Central memory CD8-positive, alpha-beta T cell (primary cell): ENCODE measurements around the gene RAB42.
A peak's percentile ranks its signal among the peaks of the same experiment; 100 is the strongest.
"Not testable (repeated sequence)": the region's sequence is repeated elsewhere in the genome, so short reads cannot be mapped to it uniquely, and the experiment has no call there.

Experiments
- ATAC-seq: fragments of 150-1000 bp; cut with Tn5 transposase; replicated peaks from 2 replicates; pipeline ENCODE4 v1.10.0; 2022; ENCODE audit warnings: mild to moderate bottlenecking, moderate FRiP score, moderate number of reproducible peaks; ENCODE audit not compliant: poor library complexity, severe bottlenecking; ENCODE audit errors: extremely low read depth
- DNase-seq, 2 donors: peaks; one replicate each; pipeline ENCODE4 v3.0.0; 2021; ENCODE audit warnings: low spot score in 2 of 2
- H3K27ac Mint-ChIP-seq: one replicate; pipeline ENCODE4 v1.8.0; 2022; ENCODE audit warnings: low read depth, mild to moderate bottlenecking, moderate library complexity, mixed read lengths
- H3K27me3 Mint-ChIP-seq: one replicate; pipeline ENCODE4 v1.8.0; 2022; ENCODE audit warnings: mixed read lengths
- H3K36me3 Mint-ChIP-seq: one replicate; pipeline ENCODE4 v1.8.0; 2022; ENCODE audit warnings: mild to moderate bottlenecking, moderate library complexity, mixed read lengths; ENCODE audit not compliant: insufficient read depth
- H3K4me1 Mint-ChIP-seq: one replicate; pipeline ENCODE4 v1.8.0; 2022; ENCODE audit warnings: mixed read lengths
- H3K4me3 Mint-ChIP-seq: one replicate; pipeline ENCODE4 v1.8.0; 2022; ENCODE audit warnings: mild to moderate bottlenecking, moderate library complexity, mixed read lengths
- H3K9me3 Mint-ChIP-seq: one replicate; pipeline ENCODE4 v1.8.0; 2022; ENCODE audit warnings: mixed read lengths

The RAB42 gene

DNA sequence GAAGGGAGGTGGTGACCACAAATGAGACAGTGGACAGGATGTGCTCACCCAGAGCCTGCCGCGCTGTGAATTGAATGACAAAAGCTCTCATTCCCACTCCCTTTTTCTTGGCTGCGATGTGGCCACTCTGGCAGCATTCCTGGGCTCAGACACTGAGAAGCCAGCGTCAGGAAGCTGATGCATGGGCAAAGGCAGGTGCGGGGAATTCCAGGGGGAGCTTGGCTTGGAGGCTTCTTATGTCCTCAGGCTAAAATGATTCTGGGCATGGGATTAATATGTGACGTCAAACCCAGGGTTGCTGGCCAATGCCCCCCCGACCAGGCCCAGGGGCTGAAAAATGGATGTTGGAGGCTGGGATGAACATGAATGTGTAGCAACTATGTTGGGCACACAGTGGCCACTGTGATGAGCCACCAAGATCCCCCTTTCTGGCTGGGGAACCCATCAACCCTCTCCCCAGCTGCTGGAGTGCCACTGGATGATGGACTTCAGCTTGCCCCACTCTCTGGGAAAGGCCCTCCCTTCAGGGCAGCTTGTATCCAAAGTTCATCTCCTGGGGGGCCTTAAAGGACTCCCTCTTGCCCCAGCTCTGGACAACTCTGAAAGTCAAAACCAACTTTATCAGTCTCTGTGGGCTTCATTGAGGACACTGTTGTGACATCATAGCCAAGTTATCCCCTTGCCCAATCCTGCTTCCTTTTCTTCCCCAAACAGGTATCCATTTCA is 2.8 kb downstream of the RAB42 start:
- not testable (repeated sequence) for H3K9me3 Mint-ChIP-seq, DNase-seq, ATAC-seq, H3K4me1 Mint-ChIP-seq, H3K36me3 Mint-ChIP-seq, H3K4me3 Mint-ChIP-seq, H3K27ac Mint-ChIP-seq
- H3K27me3 Mint-ChIP-seq = peaks cover 16% of the 10 kb centered on the region

DNA sequence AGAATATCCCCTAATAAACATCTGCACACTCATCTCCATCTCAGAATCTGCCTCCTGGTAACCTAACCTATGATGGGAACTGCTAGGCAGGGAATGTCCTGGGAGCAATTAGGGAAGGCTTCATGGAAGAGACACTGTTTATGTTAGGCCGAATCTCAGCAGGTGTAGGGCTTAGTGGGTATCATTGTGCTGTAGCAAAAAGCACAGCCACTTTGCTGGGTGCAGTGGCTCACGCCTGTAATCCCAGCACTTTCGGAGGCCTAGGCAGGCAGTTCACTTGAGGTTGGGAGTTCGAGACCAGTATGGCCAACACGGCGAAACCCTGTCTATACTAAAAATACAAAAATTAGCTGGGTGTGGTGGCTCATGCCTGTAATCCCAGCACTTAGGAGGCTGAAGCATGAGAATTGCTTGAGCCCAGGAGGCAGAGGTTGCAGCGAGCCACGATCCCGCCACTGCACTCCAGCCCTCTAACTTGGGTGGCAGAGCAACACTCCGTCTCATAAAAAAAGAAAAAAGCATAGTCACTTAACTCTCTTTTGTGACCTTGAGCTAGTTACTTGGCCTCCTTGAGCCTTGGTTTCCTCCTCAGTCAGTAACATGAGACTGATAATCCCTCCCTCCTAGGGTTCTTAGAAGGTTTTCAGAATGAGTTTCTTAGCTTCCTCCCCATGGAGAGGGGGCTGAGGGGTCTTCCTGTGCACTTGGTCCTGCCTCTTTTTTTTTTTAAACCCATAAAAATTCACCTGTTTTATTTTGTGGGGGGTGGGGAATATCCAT is 3.5 kb downstream of the RAB42 start:
- no peak overlapping the region for H3K4me3 Mint-ChIP-seq

GRCh38 chr1:28596276-28596675 is 4.2 kb downstream of the RAB42 start:
- not testable (repeated sequence) for H3K27ac Mint-ChIP-seq, DNase-seq, H3K36me3 Mint-ChIP-seq, H3K4me1 Mint-ChIP-seq, H3K9me3 Mint-ChIP-seq, H3K4me3 Mint-ChIP-seq, ATAC-seq
- peaks cover 16% of the 10 kb centered on the region for H3K27me3 Mint-ChIP-seq

More for the DNA sequence above, 3.5 kb downstream of the RAB42 start:
- H3K36me3 Mint-ChIP-seq = no peaks in the 10 kb centered on the region
- no peaks in the 10 kb centered on the region for H3K9me3 Mint-ChIP-seq
- peaks cover 16% of the 10 kb centered on the region for H3K27me3 Mint-ChIP-seq
- no peak for DNase-seq
- peaks cover 8% of the 10 kb centered on the region for H3K4me1 Mint-ChIP-seq
- ATAC-seq = no peak
- H3K27ac Mint-ChIP-seq = no peak overlapping the region

GRCh38 chr1:28601696-28602095 is 9.6 kb downstream of the RAB42 start:
- peaks cover 22% of the 10 kb centered on the region for H3K36me3 Mint-ChIP-seq
- no peaks in the 10 kb centered on the region for H3K27me3 Mint-ChIP-seq
- H3K4me3 Mint-ChIP-seq = no peak overlapping the region
- H3K27ac Mint-ChIP-seq = no peak overlapping the region
- no peaks in the 10 kb centered on the region for H3K9me3 Mint-ChIP-seq
- no peaks in the 10 kb centered on the region for H3K4me1 Mint-ChIP-seq
- DNase-seq = no peak
- no peak for ATAC-seq

DNA sequence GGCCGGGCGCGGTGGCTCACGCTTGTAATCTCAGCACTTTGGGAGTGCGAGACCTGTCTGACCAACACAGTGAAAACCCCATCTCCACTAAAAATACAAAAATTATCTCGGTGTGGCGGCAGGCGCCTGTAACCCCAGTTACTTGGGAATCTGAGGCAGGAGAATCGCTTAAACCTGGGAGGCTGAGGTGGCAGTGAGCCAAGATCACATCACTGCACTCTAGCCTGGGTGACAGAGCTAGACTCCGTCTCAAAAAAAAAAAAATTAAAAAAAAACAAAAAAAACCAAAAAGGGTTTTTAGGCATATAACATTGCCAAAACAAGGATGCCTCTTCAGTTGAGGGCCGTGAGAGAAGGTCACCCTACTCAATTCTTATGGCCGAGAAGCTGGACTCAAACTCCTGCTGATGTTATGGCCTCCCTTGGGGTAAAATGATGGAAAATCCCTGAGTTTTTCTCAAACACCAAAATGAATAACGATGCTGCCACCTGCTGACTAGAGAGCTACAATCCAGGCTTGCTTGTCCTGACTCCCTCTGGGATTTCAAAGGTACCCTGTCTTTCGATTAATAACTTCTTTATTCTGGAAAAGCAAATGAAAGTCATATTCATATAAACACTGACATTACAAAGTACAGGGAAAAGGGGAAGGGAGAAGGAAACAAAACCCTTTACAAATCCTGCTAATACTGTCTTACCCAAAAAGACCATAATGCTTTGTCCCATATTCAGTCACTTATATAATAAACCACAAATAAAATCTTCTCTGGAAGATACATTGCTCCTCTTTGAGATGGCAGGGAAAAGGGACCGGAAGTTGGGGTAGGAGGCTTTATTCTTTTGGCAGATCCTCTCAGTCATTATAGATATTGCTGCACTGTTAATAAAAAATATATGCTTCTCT is 10.7 kb downstream of the RAB42 start:
- H3K9me3 Mint-ChIP-seq = no peaks in the 10 kb centered on the region
- no peaks in the 10 kb centered on the region for H3K4me1 Mint-ChIP-seq
- ATAC-seq = no peak
- H3K27me3 Mint-ChIP-seq = no peaks in the 10 kb centered on the region
- H3K36me3 Mint-ChIP-seq = peaks cover 25% of the 10 kb centered on the region
- no peak for DNase-seq
- no peak overlapping the region for H3K27ac Mint-ChIP-seq
- no peak overlapping the region for H3K4me3 Mint-ChIP-seq

DNA sequence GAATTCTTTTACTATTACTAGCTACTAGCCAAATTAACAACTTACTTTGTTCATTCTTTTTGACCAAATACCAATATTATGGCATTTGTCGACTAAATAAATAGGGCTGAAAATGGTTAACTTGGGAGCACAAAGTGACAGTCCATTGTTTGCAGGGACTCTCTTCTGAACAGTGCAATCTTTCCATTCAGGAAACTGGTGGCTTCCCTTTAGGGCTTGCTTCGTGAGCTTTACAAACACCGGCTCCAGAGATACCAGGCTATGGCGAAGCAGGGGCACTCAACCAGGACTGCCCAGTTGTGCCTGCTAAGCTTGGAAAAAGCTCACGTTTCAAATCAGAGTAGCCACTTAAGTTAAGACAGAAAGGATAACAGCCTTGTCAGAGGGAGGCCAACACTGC is 12.3 kb downstream of the RAB42 start:
- H3K4me3 Mint-ChIP-seq = no peak overlapping the region
- ATAC-seq (no peak), DNase-seq (no peak)
- H3K9me3 Mint-ChIP-seq = no peaks in the 10 kb centered on the region
- no peaks in the 10 kb centered on the region for H3K4me1 Mint-ChIP-seq
- no peak overlapping the region for H3K27ac Mint-ChIP-seq
- H3K36me3 Mint-ChIP-seq = peaks cover 28% of the 10 kb centered on the region
- no peaks in the 10 kb centered on the region for H3K27me3 Mint-ChIP-seq

DNA sequence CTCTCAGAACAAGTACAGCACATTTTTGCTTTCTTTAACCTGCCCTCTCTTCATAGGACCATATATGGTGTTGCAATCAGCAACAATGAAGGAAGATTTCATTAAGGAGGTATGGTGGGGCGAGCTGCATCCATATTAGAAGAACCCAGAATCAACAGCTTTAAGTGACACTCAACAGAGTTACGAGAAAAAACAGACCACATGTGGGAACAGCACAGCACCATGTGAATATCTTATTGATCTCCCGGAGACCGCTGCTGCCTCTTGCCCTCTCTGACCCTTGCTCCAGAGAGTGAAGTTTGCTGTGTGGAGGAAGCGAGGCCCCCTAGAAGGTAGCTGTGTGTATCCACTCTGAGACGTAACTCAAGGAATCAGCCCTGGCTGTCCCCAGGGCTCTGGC is 12.9 kb downstream of the RAB42 start:
- Mint-ChIP-seq H3K4me3 (no peak overlapping the region), H3K9me3 (no peaks in the 10 kb centered on the region), H3K4me1 (no peaks in the 10 kb centered on the region), H3K27ac (no peak overlapping the region), H3K27me3 (no peaks in the 10 kb centered on the region), H3K36me3 (peaks cover 28% of the 10 kb centered on the region)
- DNase-seq (no peak), ATAC-seq (no peak)

- peaks cover 32% of the 10 kb centered on the region for H3K36me3 Mint-ChIP-seq
- H3K4me3 Mint-ChIP-seq = no peak overlapping the region
Observed at GRCh38 chr1:28606771-28607170, 14.7 kb downstream of the RAB42 start.

GRCh38 chr1:28613175-28613574 is 21.1 kb downstream of the RAB42 start:
- no peak overlapping the region for H3K4me3 Mint-ChIP-seq
- no peak for ATAC-seq
- H3K4me1 Mint-ChIP-seq = no peaks in the 10 kb centered on the region
- H3K27me3 Mint-ChIP-seq = no peaks in the 10 kb centered on the region
- peaks cover 34% of the 10 kb centered on the region for H3K36me3 Mint-ChIP-seq
- DNase-seq = no peak
- no peak overlapping the region for H3K27ac Mint-ChIP-seq
- H3K9me3 Mint-ChIP-seq = no peaks in the 10 kb centered on the region

More at GRCh38 chr1:28606771-28607170, 14.7 kb downstream of the RAB42 start:
- no peaks in the 10 kb centered on the region for H3K4me1 Mint-ChIP-seq
- no peak overlapping the region for H3K27ac Mint-ChIP-seq
- no peak for DNase-seq
- no peaks in the 10 kb centered on the region for H3K9me3 Mint-ChIP-seq
- no peaks in the 10 kb centered on the region for H3K27me3 Mint-ChIP-seq
- no peak for ATAC-seq

- Mint-ChIP-seq H3K9me3 (no peaks in the 10 kb centered on the region), H3K27ac (no peak overlapping the region), H3K36me3 (peaks cover 10% of the 10 kb centered on the region), H3K4me3 (no peak overlapping the region), H3K27me3 (no peaks in the 10 kb centered on the region), H3K4me1 (peaks cover 6% of the 10 kb centered on the region)
- no peak for ATAC-seq
- DNase-seq = no peak
Observed at GRCh38 chr1:28631713-28632112, 39.6 kb downstream of the RAB42 start.

DNA sequence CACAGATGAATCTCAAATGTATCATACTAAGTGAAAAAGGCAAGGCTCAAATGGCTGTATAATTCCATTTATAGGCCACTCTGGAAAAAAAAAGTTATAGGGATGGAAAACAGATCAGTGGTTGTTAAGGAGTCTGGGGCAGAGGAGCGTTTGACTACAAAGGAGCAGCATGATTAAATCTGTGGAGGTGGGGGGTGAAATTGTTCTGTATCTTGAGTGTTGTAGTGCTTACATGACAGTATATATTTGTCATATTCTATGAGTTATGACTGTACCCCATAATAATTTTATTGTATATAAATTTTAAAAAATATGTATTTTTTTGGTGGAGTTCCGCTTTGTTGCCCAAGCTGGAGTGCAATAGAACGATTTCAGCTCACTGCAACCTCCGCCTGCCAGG is 40.5 kb downstream of the RAB42 start:
- Mint-ChIP-seq H3K27ac (no peak overlapping the region), H3K4me1 (peaks cover 6% of the 10 kb centered on the region), H3K36me3 (peaks cover 10% of the 10 kb centered on the region), H3K9me3 (no peaks in the 10 kb centered on the region), H3K4me3 (no peak overlapping the region), H3K27me3 (no peaks in the 10 kb centered on the region)
- DNase-seq = no peak
- ATAC-seq = no peak

GRCh38 chr1:28640766-28641165 is 48.7 kb downstream of the RAB42 start:
- H3K4me3 Mint-ChIP-seq = peak overlapping the region; percentile 100
- H3K27ac Mint-ChIP-seq = no peak overlapping the region
- peaks cover 19% of the 10 kb centered on the region for H3K36me3 Mint-ChIP-seq
- ATAC-seq = no peak
- no peaks in the 10 kb centered on the region for H3K9me3 Mint-ChIP-seq
- H3K4me1 Mint-ChIP-seq = peaks cover 32% of the 10 kb centered on the region
- no peaks in the 10 kb centered on the region for H3K27me3 Mint-ChIP-seq
- DNase-seq = peak in 1 of 2 donors; percentile 20
